HG02763 (cell line): ENCODE measurements around the gene VPS39.
"Not testable (repeated sequence)": the region's sequence is repeated elsewhere in the genome, so short reads cannot be mapped to it uniquely, and the experiment has no call there.

Source experiments
- ATAC-seq: cut with Tn5 transposase; IDR thresholded peaks from one replicate; pipeline ENCODE4 v1.9.1; 2021; ENCODE audit warnings: mild to moderate bottlenecking, moderate library complexity; ENCODE audit not compliant: unreplicated experiment

Gene VPS39, protein sequence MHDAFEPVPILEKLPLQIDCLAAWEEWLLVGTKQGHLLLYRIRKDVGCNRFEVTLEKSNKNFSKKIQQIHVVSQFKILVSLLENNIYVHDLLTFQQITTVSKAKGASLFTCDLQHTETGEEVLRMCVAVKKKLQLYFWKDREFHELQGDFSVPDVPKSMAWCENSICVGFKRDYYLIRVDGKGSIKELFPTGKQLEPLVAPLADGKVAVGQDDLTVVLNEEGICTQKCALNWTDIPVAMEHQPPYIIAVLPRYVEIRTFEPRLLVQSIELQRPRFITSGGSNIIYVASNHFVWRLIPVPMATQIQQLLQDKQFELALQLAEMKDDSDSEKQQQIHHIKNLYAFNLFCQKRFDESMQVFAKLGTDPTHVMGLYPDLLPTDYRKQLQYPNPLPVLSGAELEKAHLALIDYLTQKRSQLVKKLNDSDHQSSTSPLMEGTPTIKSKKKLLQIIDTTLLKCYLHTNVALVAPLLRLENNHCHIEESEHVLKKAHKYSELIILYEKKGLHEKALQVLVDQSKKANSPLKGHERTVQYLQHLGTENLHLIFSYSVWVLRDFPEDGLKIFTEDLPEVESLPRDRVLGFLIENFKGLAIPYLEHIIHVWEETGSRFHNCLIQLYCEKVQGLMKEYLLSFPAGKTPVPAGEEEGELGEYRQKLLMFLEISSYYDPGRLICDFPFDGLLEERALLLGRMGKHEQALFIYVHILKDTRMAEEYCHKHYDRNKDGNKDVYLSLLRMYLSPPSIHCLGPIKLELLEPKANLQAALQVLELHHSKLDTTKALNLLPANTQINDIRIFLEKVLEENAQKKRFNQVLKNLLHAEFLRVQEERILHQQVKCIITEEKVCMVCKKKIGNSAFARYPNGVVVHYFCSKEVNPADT

DNA sequence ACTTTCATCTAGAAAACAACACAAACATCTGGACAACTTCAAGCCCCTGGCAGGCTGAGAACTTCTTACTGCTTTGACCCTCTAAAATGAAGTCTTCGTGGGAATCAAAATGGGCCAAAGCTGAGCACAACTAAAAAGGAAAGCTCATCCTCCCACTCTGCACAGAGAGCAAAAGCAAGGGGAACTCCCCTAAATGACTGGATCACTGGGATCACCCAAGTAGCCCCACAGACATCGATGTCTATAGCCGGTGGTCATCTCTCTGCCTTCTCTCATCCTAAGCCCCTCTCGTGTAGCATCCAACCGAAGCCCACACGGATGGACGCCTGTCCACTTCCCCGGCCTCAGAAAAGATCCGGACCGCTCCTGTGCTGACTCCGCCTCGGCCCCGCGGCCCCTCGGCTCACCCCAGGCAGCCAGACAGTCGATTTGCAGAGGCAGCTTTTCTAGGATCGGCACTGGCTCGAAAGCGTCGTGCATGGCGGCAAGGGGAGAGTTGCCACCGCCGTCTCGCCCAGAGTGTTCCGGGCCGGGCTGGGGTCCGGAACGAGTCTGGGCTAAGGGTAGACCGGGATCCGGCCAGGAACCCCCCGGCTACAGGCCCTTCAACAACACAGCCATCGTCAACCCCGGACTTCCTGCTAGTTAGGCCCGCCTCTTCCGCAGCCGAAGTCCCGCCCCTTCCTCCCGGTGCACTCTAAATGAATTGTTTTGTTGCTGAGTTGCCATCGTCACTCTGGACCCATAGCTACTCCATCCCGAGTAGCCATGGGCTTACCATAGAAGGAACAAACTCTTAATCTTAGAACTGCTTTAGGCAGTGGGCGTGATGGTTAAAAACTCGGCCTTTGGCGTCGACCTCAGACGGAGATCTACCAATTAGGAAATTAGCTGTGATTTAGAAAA, at the start of gene VPS39:
Gene VPS39 (minus strand): TSS at position 631 of the 906 bp plus-strand sequence. CDS start 151 bp downstream, at position 480.
- peak; percentile 88 for ATAC-seq

DNA sequence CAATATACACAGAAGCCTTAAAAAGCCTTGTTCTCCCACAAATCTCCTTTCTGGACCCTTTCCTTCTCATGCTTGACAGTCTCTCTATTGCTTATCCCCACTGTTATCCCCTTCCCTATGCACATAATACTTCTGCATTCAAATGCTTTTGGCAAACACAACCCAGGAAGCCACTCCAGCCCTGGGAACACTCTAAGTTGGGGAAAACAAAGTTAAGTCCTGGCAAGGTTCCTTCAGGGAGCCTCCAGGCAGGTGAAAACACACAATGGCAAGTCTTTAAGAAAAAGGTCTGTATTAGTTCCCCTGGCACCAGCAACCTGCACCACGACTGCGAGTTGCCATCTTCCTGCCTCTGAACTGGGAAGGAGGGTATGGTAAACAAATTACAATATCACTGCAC, 45.2 kb upstream of the VPS39 start:
- no peak for ATAC-seq

DNA sequence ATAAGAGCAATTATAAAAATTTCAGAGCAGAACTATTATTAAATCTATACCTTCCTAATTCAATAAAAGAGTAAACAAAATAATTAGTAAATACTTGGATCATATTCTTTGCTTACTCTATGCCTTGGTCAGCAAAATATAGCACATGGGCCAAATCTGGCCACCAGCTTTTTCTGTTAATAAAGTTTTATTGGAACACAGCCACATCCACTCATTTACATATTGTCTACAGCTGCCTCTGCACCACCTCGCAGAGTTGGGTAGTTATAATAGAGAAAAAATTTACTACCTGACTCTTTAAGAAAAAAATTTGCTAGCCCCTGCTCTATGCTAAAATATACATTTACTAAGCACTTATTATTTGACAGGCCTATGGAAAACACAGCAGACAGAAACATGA, 32.7 kb upstream of the VPS39 start:
- ATAC-seq, result no peak

DNA sequence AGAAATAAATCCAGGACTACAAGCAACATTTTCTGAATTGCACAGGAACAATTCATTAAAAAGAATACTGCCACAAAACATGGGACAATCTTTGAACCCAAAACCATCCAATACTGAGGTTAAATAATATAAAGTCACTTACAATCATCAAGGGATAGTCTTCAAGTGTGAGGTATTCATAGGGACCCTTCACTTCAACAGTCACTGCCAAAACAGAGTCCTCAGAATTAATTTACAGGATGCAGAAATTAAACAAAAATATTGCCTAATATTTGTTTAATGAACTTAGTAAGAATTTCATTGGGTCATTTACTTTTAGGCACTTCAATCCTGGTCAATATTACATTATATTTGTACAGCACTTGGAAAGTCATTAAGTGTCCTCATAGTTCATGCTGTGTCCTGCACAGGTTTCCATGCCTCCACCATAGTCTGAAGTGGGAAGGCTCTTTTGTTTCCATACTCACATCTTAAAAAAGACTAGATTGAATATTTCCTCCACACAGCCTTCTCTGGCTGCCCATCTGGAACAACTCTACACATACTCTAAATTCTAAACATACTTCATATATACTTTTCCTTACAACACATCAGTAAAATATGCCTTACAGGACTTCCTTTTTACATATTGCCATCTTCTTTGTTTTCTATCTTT, 31.6 kb upstream of the VPS39 start:
- no peak for ATAC-seq

DNA sequence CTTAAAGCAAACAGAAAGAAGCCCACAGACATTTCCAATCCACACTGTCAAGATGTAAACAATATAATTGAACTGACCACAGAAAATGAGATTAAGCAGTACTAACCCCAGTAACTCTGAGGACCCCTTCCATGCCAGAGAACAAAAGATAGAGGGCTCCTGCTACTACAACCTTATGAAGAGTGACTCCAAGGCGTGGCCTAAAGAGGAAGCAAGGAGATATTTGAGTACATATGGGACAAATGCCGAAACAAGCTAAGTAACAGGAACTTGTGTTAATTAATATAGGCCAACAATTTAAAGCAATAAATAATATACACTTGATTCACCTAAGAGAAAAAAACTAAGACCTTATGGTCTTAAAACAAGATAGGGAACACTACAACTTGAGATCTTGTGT, 25.0 kb upstream of the VPS39 start:
- no peak for ATAC-seq

DNA sequence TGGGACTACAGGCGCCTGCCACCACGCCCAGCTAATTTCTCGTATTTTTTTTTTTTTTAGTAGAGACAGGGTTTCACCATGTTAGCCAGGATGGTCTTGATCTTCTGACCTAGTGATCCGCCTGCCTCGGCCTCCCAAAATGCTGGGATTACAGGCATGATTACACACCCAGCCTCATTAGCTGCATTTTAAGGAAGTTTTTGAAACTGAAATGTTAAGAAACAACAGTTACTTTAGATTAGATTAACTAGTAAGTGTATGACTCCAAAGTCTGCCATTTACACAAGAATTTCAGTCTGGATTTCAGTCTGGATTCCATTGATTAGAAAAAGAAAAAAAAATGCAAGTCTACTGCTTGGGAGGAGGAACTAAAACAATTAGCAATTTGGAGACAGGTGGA, 24.5 kb upstream of the VPS39 start:
- ATAC-seq, result no peak

DNA sequence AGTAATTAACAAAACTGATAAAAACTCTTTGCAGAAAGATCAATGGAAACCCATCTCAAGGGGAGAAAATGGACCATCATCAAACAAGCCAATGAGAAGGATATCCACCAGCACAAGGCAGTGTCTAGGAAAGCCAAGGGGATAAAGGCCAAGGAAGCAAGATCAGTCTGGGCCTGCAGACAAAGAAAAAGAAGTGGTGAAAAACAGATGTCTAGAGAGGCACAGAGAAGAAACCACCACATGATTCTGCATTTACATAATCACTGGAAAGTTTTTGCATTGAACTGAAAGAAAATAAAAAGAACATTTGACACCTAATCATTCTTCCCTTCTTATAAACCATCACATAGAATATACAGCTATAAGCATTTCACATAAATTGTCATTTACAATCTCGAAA, 23.0 kb upstream of the VPS39 start:
- no peak for ATAC-seq

DNA sequence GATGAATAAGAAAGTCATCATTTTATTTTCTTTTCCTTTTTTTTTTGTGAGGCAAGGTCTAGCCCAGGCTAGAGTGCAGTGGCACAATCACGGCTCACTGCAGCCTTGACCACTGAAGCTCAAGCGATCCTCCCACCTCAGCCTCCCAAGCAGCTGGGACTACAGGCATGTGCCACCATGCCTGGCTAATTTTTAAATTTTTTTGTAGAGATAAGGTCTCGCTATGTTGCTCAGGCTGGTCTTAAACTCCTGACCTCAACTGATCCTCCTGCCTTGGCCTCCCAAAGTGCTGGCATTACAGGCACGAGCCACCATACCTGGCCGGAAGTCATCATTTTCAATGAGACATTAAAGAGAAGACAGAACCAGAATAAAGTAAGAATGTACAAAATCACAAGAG, 20.9 kb upstream of the VPS39 start:
- ATAC-seq, result not testable (repeated sequence)

DNA sequence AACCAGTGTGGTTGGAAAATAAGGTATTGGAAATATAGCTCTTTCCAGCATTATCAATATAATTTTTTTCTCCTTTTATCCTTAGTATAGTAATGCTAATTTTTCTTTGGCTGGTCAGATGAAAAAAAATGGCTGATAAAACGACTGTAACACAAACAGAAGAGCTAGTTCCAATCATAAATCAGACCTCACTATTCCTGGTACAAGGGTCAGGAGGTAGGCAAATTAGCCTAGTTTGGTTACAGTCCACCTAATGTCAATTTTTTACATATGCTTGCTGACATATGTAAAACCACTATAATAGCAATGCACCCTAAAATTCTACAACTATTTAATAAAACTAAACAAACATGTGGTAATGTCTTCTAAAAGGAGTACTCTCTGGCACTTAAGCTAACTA, 19.9 kb upstream of the VPS39 start:
- no peak for ATAC-seq

DNA sequence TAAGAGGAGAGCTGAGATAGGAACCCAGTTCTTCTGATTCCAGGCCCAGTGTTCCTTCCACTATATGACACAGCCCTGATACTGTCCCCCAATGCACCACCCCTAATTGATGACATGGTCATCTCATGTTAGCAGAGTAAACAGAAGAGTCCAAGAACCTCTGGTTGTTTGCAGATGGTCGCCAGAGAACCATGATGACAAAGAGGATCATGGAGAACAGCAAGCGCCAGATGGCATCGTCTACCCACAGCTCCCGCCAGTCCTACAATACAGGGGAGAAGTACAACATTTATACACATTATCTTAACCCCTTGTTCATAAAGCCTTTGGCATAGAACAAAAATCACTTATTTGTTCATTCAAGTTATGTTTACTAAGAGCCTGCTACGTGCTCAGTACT, 18.5 kb upstream of the VPS39 start:
- ATAC-seq, result no peak

DNA sequence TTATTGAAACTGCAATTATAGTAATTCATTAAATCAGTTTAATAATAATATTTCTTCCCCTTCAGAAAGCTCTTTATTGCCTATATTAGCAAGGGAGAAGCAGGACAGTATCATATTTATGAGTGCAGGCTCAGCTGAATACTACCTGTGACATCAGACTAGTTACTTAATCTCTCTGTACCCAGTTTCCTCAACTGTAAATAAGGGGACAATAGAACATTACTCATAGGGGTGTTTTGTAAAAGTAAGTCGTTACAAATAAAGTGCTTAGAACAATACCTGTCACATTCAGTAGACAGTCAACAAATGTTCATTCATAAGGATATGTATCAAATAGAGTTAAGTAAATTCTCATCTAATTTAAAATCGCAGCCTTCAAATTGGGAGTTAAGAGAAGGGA, 12.1 kb upstream of the VPS39 start:
- no peak for ATAC-seq

DNA sequence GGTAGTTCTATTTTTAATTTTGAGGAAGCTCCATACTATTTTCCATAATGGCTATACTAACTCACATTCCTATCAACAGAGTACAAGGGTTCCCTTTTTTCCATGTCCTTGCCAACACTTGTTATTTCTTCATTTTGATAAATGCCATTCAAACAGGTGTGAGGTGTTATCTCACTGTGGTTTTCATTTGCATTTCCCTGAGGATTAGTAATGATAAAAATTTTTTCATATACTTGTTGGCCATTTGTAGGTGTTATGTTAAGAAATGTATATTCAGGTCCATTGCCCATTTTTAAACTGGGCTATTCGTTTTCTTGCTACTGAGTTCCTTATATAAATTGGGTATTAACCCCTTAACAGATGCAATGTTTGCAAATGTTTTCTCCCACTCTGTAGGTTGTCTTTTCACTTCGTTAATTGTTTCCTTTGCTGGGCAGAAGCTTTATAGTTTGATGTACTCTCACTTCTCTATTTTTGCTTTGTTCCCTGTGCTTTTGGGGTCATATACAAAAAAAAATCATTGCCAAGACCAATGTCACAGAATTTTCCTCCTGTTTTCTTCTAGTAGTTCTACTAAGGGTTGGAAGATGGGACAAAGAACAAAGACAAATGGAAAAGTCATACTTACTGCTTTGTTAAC, 11.0 kb upstream of the VPS39 start:
- no peak for ATAC-seq

DNA sequence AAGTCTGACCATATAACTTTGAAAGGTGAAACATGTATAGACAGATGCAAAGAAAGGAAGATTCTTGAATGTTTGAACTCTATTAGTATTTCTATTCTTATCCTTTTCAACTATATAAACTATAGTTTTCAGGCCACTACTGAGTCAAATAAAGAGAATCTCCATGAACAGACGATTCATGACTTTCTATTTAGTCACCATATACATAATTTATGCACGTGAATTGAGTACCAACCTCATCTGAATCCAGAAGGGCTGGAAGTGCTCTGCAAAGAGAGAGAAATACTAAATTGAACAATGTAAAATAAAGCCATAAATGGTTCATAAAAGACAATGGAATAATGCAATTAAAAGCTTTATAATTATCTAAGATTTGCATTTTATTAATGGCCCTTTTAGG, 9.5 kb upstream of the VPS39 start:
- ATAC-seq, result no peak

DNA sequence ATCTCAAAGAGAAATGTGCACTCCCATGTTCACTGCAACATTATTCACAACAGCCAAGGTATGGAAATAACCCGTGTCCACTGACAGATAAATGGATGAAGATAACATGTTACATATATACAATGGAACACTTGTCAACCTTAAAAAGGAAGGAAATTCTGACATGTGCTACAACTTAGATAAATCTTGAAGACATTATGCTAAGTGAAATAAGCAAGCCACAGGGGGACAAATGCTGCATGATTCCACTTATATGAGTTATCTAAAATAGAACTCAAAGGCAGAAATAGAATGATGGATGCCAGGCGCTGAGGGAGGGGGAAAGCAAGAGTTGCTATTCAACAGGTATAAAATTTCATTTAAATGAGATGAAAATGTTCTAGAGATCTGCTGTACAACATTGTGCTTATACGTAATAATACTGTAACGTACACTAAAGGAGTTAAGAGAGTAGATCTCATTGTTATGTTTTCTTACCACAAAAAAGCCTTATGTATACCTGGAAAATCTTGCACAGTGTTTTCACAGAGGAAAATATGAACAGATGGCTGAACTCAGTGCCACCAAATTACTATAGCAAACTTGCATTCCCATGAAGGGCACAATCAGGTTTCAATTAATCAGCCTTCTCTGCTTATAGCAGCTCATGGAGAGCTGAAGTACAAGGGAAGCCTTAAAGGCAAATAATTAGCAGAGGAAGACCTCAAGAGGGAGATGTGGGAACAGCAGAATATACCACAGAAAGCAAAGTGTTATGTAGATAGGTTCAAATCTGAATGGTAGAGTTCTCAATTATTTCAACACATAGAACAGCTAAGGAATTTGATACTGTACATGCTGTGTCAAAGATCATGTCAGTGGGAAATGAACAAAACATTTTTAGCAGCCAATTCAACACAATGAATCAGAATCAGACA, 8.1 kb upstream of the VPS39 start:
- ATAC-seq, result no peak

DNA sequence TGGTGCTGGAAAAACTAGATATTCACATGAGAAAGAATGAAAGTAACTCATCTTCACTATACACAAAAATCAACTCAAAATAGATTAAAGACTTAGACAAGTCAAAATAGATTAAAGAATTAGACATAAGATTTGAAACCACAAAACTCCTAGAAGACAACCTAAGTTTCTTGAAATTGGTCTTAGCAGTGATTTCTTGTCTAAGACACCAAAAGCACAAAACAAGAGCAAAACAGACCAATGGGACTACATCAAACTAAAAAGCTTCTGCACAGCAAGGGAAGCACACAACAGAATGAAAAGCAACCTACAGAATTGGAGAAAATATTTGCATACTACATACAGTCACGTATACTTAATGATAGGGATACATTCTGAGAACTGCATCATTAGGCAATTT, 6.5 kb upstream of the VPS39 start:
- no peak for ATAC-seq

DNA sequence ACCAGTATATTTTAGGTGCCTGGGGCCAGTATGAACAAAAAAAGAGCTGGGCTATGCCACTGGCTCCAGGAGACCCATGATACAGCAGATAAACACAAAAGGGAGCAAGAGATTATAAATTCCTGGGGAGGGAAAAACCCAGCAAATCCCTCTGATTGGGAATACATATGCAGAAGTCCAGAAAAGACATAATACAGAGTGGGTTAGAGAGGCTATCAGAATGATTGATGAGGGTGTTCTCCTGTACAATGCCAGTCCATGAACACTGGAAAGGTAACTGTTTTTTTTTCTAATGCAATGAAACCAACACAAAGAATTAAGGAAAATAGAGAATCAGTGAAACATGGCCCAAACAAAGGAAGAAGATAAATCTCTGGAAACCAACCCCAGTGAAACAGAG, 5.4 kb upstream of the VPS39 start:
- ATAC-seq, result no peak

DNA sequence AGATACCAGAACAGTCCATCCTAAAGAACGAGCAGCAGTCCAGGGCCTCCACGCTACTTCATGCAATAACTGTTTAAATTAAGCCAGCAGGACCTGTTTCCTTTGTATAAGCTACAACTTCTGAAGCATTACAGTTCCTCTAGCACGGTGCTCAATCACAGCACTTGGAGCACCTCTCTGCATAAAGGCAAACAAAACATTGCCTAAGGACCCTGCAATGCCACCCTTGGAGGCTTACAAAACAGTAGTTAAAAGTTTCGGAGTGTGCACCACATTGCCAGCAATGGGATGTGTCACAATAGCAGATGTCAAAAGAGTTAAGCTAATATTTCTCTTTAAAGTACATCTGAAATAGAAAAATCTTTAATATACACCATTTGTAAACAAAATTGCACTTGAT, 2.6 kb upstream of the VPS39 start:
- ATAC-seq, result no peak

DNA sequence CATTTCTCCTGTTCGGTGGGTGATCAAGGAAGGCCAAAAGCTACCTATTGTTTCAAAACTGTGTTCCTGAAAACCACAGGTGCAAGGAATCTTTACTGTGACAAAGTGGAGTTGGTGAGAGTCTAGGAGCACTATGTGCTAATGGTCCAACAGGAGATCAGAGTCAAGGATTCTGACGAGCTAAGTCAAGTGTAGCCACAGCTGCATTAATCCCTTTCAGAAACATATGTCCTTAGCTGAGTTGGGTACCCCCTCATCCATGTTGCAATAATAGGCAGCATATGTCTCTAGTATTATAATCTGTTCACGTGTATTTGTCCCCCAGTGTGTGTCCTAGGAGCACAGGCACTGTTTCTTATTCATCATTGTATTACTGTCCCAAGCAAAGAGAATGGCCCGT, 1.7 kb downstream of the VPS39 start:
- no peak for ATAC-seq

DNA sequence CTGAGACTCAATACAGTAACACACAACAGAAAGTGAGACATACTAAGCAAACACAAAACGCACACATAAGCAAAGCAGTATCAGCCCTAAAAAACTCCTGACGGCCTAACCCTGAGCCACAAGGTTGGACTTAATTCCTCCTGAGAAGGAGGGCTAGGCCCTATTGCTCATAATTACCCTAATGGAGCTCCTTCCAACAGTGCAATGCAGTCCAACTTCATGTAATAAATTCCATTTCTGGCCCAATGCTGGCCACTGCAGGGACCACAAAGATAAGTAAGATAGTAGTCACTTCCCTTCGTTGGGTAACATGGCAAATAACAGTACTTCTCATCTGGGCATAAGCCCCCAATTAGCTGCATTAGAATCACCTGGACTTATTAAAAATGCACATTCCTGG, 4.2 kb downstream of the VPS39 start:
- ATAC-seq, result no peak
